ENCODE measurements around the gene DDAH2. TPM values are rescaled to one million over a fixed set of nuclear protein-coding genes. Genes with fewer than 3 reads are reported as not detected.

The DDAH2 gene
- total RNA-seq, 1 donor from 2014 or later = 108 TPM

GRCh38 chr6:31729979-31730630 lies 1.0 kb upstream of the DDAH2 start:
- intact Hi-C loops (cut with DNase I) = loop anchor here (5.0 to 10.0 kb wide), 3 partner anchors 45 to 102 kb away; partner anchors contain the start of genes LY6G5C and VARS1
- H3K4me3 ChIP-seq = peak overlapping the region; percentile 82 to 94
- H3K27me3 ChIP-seq = no peaks in the 10 kb centered on the region
- peaks cover 58% of the 10 kb centered on the region for H3K4me1 ChIP-seq
- TF ChIP-seq POLR2AphosphoS5 (IDR thresholded peaks at IDR 0.05; ENCODE audit: insufficient read depth in 1 of 2, low read depth in 1 of 2) (peak; percentile 72 to 94), POLR2A (IDR thresholded peaks at IDR 0.05) (peak in 1 of 2 donors; percentile 78), CTCF (IDR thresholded peaks at IDR 0.05) (no peak)
- H3K27ac ChIP-seq = peak overlapping the region; percentile 99
- H3K9me3 ChIP-seq = no peaks in the 10 kb centered on the region
- H3K36me3 ChIP-seq = peaks cover 3 to 47% of the 10 kb centered on the region in 2 donors
- DNase-seq (ENCODE audit: extremely low spot score in 2 of 2) = no peak

GRCh38 chr6:31729515-31729978 lies 448 bp upstream of the DDAH2 start:
- Histone ChIP-seq H3K4me3 (peak overlapping the region; percentile 82 to 94), H3K27ac (peak overlapping the region; percentile 99), H3K4me1 (peaks cover 53% of the 10 kb centered on the region), H3K27me3 (no peaks in the 10 kb centered on the region), H3K9me3 (no peaks in the 10 kb centered on the region), H3K36me3 (peaks cover 3 to 47% of the 10 kb centered on the region in 2 donors)
- TF ChIP-seq POLR2AphosphoS5 (IDR thresholded peaks at IDR 0.05; ENCODE audit: insufficient read depth in 1 of 2, low read depth in 1 of 2) (peak; percentile 72 to 90), POLR2A (IDR thresholded peaks at IDR 0.05) (peak in 1 of 2 donors; percentile 63), CTCF (IDR thresholded peaks at IDR 0.05) (peak in 1 of 3 experiments; percentile 54)
- intact Hi-C loops (cut with DNase I) = loop anchor here (5.0 kb wide), 1 partner anchor 103 kb away; no protein-coding TSS in a partner anchor
- DNase-seq (ENCODE audit: extremely low spot score in 2 of 2) = peak in 1 of 2 donors; percentile 96

- Histone ChIP-seq H3K4me3 (peak overlapping the region; percentile 82 to 94), H3K4me1 (peaks cover 39% of the 10 kb centered on the region), H3K9me3 (no peaks in the 10 kb centered on the region), H3K27me3 (no peaks in the 10 kb centered on the region), H3K27ac (peak overlapping the region; percentile 99), H3K36me3 (peaks cover under 1 to 34% of the 10 kb centered on the region in 2 donors)
- no peak for TF ChIP-seq POLR2A (IDR thresholded peaks at IDR 0.05)
- intact Hi-C loops (cut with DNase I) = loop anchor here (5.0 kb wide), 1 partner anchor 104 kb away; no protein-coding TSS in a partner anchor
- no peak for DNase-seq (ENCODE audit: extremely low spot score in 2 of 2)
Observed at GRCh38 chr6:31727717-31728671, 1.1 kb downstream of the DDAH2 start.

GRCh38 chr6:31727034-31727716 lies 1.9 kb downstream of the DDAH2 start:
- H3K4me3 ChIP-seq = no peak overlapping the region
- H3K36me3 ChIP-seq = peaks cover 0 to 26% of the 10 kb centered on the region in 2 donors
- H3K27ac ChIP-seq = peak overlapping the region; percentile 99
- no peak for DNase-seq (ENCODE audit: extremely low spot score in 2 of 2)
- peaks cover 39% of the 10 kb centered on the region for H3K4me1 ChIP-seq
- H3K27me3 ChIP-seq = no peaks in the 10 kb centered on the region
- no peaks in the 10 kb centered on the region for H3K9me3 ChIP-seq
- TF ChIP-seq POLR2AphosphoS5 (IDR thresholded peaks at IDR 0.05; ENCODE audit: insufficient read depth in 1 of 2, low read depth in 1 of 2) (no peak), CTCF (IDR thresholded peaks at IDR 0.05) (no peak), POLR2A (IDR thresholded peaks at IDR 0.05) (no peak)
- intact Hi-C loops (cut with DNase I) = loop anchor here (5.0 kb wide), 1 partner anchor 105 kb away; no protein-coding TSS in a partner anchor

All from vagina (tissue), 2 donors.